NCI-H2196 treated with DMSO at 0.1 percent for 48 hours (cell line): Measurements from ENCODE around the gene ZNF580.

Experiments
- DNase-seq: peaks from one replicate; lab custom pipeline; 2025; ENCODE audit not compliant: unreplicated experiment; lab: John Stamatoyannopoulos, UW

Gene ZNF580

DNA sequence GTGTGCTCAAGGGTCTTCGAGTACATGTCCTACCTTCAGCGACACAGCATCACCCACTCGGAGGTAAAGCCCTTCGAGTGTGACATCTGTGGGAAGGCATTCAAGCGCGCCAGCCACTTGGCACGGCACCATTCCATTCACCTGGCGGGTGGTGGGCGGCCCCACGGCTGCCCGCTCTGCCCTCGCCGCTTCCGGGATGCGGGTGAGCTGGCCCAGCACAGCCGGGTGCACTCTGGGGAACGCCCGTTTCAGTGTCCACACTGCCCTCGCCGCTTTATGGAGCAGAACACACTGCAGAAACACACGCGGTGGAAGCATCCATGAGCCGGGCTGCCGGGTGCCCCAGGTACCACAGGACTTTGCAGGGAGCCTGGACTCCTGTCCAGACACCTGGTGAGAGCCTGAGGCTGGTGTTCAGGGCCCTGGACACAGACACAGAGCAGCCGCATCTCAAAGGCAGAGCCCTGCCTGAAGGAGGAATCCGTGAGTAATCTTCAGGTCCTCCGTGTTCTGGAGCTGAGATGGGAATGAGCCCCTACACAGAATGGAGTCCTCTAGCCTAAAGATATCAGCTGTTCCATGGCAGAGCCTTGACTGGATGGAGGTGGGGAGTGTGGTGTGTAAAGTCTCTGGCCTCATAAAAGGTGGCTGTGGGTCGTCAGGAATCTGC is 4.2 kb downstream of the ZNF580 start:
- no peak for DNase-seq

DNA sequence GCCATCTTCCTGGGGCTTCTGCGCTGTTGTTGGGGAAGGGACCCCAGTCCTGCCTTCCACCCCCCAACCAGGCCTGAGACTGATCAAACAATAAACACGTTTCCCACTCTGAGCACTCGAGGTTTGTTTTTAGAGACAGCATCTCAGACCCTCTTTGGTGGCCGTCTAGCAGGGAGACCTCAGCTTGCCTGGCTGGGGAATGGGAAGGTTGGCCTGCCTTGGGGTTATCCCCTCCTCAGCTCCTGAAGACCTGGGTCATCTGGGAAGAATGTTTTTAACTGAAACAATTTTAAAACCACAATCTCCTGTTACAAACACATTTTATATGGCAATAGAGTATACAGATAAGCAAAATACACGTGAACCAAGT is 4.7 kb downstream of the ZNF580 start:
- no peak for DNase-seq

- DNase-seq: no peak
These were observed 6.3 kb downstream of the ZNF580 start for GRCh38 chr19:55646889-55647731.

GRCh38 chr19:55647732-55648584 is 7.2 kb downstream of the ZNF580 start, which contains the start of gene CCDC106:
Gene CCDC106, plus strand, starts transcription at chr19:55648212. Its CDS starts 835 bp downstream, at chr19:55649047.
- peak; percentile 44 for DNase-seq

DNA sequence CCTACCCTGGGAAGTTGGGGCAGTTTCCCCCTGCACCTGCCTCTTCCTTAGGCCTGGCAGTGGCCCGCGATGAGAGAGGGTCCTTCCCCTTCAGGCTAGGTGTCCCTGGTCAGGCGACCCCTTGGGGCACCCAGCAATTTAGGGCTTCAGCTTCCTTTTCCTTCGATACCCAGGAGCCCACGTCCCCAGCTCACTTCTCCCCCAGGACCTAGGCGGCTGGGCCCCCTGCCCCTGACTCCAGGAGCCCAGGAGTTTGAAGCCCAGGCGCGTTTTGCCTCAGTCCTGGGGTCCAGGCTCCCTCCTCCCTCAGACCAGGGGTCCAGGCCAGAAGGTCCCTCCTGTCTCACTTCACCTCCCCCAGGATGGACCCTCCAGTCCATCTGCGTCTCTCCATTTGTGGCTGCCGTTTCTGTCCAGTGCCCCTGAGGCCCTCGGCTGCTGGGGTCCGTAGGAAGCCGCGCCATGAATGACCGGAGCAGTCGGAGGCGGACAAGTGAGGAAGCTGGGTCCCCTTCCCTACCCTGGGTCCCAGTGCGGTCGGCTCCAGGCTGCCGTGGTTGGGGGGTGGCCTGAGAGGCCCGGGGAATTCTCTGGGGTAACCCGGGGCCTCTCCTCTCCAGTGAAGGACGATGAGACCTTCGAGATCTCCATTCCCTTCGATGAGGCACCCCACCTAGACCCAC is 7.9 kb downstream of the ZNF580 start:
- no peak for DNase-seq

DNA sequence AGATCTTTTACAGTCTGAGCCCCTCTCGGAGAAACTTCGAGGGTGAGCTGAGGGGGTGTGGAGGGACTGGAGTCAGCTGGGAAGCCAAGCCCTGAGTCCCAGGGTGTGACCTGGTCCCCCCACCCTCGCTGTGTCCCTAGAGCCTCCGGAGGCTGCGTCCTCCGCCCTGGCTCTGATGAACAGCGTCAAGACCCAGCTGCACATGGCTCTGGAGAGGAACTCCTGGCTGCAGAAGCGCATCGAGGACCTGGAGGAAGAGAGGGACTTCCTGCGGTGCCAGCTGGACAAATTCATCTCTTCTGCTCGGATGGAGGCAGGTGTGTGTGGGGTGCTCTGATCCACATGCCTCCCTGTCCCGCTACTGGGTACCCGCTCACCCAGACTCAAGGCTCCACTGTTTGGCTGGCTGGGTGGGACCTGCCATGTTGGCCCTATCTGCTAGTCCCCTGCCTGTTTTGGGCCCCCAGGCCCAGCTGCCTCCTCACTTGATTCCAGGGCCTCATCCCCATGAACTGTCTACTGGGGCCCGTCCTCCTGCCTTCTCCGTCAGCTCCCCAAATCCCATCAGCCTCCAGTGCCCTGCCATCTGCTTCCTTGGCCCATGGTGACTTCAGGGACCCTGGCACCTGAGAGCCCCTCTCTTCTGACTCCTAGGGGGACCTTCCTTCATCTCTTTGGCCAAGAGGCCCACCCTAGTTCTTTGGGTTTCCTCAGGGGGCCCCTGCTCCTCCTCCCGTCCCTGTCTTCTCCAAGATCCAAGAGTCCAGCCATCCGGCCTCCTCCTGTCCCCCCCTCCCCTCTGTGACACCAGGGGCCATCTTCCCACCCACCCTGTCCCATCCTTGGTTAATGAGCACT is 8.7 kb downstream of the ZNF580 start:
- no peak for DNase-seq

GRCh38 chr19:55650126-55650557 is 9.3 kb downstream of the ZNF580 start:
- DNase-seq: no peak

DNA sequence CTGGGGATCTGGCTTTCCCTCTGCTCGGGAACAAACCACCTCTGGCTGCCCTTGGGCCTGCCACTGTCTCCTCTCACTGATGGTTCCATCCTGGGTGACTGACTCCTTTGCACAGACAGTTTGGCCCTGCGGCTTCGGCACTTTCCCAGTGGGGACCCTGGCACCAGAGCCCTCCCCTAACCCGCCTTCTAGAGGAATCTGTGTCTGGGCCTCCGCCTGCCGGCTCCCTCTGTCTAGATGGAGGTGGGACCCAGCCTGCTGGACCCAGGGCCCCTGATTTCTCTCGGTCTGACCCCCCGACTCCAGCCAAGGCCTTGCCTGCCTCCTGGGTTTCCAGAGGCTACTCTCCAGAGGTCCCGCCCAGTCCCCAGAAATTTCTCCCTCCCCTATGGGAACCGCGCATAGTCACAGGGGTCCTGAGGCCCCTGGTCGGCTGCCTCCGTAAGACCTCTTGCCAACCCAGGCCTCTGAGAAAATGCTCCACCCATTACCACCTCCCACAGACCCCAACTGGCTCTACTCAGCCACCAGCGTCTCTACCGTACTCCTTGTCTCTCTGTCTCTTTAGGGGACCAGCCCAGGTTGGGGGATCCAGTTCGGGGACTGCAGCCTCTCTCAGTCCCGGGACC is 9.9 kb downstream of the ZNF580 start:
- DNase-seq: no peak

DNA sequence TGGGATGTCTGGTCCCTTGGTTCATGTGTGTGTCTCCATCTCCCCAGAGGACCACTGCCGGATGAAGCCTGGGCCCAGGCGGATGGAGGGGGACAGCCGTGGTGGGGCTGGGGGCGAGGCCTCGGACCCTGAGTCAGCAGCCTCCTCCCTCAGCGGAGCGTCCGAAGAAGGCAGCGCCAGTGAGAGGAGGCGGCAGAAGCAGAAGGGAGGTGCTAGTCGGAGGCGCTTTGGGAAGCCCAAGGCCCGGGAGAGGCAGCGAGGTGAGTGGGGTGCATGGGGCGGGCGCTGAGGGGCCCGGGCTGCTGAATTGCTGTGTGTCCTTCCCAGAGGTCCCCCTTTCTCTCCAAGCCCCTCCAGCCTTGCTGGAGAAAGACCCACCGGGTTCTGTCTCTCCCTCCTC is 10.4 kb downstream of the ZNF580 start:
- no peak for DNase-seq

GRCh38 chr19:55652311-55653128 is 11.7 kb downstream of the ZNF580 start:
- no peak for DNase-seq

DNA sequence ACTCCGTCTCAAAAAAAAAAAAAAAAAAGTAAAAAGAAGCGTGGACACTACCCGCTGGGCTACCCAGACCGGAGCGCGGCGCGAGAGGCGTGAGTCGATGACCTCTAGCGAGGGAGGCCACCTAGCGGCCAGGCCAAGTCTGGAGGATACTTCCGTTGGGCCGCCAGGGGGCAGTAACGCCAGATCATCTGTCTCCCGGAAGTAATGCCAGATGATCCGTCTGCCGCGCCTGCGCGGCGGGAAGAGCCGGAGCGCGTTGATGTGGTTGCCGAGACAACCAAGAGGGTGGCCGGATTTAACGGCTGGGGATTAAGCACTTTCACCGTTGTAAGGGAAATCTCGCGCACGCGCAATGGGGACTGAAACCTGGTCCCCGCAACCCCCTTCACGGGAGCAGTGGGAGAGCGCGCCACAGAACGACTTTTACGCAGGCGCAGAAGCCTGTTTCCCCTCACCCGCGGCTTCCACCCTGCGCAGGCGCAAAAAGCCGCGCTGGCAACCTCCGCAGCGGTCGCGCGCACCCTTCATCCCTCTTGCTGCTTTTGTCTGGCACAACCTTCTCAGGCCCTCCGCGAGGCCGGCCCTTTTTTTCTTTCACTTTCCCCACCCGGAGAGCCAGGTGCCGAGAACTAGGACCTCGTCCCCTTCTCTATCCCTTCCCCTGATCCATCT is 13.0 kb downstream of the ZNF580 start:
- DNase-seq: peak; percentile 95

- peak; percentile 93 for DNase-seq
These were observed 13.6 kb downstream of the ZNF580 start for GRCh38 chr19:55654323-55654867.

- DNase-seq: peak; percentile 92
These were observed 14.3 kb downstream of the ZNF580 start, which contains the start of gene U2AF2 for GRCh38 chr19:55654868-55655647. Gene U2AF2, plus strand, starts transcription at chr19:55655035. Its CDS starts 70 bp downstream, at chr19:55655105.

GRCh38 chr19:55655648-55656040 is 14.8 kb downstream of the ZNF580 start:
- DNase-seq: no peak

DNA sequence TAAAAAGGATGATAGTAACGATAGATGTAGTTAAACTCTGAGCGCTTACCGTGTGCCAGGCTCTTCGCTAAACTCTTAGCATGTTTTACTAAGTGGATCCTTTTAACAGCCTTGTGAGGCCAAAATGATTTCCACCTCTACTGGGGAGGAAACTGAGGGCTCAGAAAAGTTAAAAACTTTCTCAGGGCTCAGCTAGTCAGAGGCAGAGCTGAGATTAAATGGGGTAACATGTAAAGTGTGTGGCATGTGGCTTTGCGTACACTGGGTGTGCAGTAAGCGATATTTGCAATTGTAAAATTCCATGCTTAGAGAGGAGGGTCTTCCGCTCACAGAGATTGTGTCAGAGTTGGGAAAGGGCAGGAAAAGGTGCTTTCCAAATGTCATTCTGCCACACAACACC is 15.8 kb downstream of the ZNF580 start:
- no peak for DNase-seq

- no peak for DNase-seq
These were observed 16.4 kb downstream of the ZNF580 start for GRCh38 chr19:55656988-55657747.
